H1 (cell line): ENCODE data around the gene ZNF391. TPM values are rescaled to one million over a fixed set of nuclear protein-coding genes. Genes with fewer than 3 reads are reported as not detected.

Experiments used
- CTCF ChIA-PET: fragments of 300-600 bp; sonication (Branson Sonifier 250); formaldehyde crosslinking; loops from one replicate; lab custom pipeline; 2021; ENCODE audit not compliant: partially characterized antibody; lab: Charles Lee
- POLR2A ChIA-PET: fragments of 300-600 bp; sonication (Branson Sonifier 250); formaldehyde crosslinking; loops from one replicate; lab custom pipeline; 2021; ENCODE audit warnings: inconsistent platforms; ENCODE audit not compliant: partially characterized antibody; lab: Charles Lee
- DNase-seq, 2 experiments: peaks; one replicate each; pipeline versions ENCODE4 v3.0.0 to v3.0.0-alpha.2; 2010 to 2022; ENCODE audit warnings: low spot score in 2 of 2, low read depth in 1 of 2, mixed read lengths in 1 of 2
- FAIRE-seq: peaks from 2 replicates; lab custom pipeline; 2011; peaks lifted over from hg19 to GRCh38; lab: Jason Lieb, UNC
- H2AFZ ChIP-seq: 2 replicates; pipeline ENCODE4 v1.8.1; 2012; ENCODE audit warnings: low read length, inconsistent platforms
- H2AK5ac ChIP-seq: 2 replicates; pipeline ENCODE4 v1.6.1; 2013; ENCODE audit warnings: low read depth, low read length
- H2BK120ac ChIP-seq: replicated peaks from 2 replicates; pipeline ENCODE3; 2013; ENCODE audit warnings: low read depth, low read length, inconsistent platforms
- H2BK12ac ChIP-seq: 2 replicates; pipeline ENCODE4 v1.6.1; 2013; ENCODE audit warnings: low read depth, low read length
- H2BK15ac ChIP-seq: 2 replicates; pipeline ENCODE4 v1.6.1; 2013; ENCODE audit warnings: low read length
- H2BK20ac ChIP-seq: 2 replicates; pipeline ENCODE4 v1.6.1; 2013; ENCODE audit warnings: low read length
- H2BK5ac ChIP-seq: 2 replicates; pipeline ENCODE4 v1.6.1; 2013; ENCODE audit warnings: low read depth, low read length
- H3K14ac ChIP-seq: 2 replicates; pipeline ENCODE4 v1.6.1; 2013; ENCODE audit warnings: inconsistent platforms; ENCODE audit not compliant: insufficient read length
- H3K18ac ChIP-seq: 2 replicates; pipeline ENCODE4 v1.6.1; 2013; ENCODE audit warnings: low read length; ENCODE audit errors: extremely low read depth
- H3K23ac ChIP-seq: 2 replicates; pipeline ENCODE4 v1.6.1; 2013; ENCODE audit warnings: inconsistent platforms; ENCODE audit not compliant: insufficient read length
- H3K23me2 ChIP-seq: 2 replicates; pipeline ENCODE4 v1.6.1; 2013; ENCODE audit warnings: low read depth, low read length
- H3K27ac ChIP-seq: 2 replicates; pipeline ENCODE4 v1.6.1; 2011; ENCODE audit warnings: low read depth, low read length, inconsistent platforms
- H3K27me3 ChIP-seq, 4 experiments: replicated peaks in 1 of 4; 1 replicate in 1 of 4; 2 replicates in 3 of 4; pipeline versions ENCODE4 v1.6.1 to v1.8.1; 2011 to 2013; ENCODE audit warnings: low read length in 3 of 4, mild to moderate bottlenecking in 3 of 4, inconsistent platforms in 2 of 4, mixed read lengths in 2 of 4, moderate library complexity in 1 of 4; ENCODE audit not compliant: control insufficient read depth in 3 of 4, insufficient read depth in 3 of 4; ENCODE audit errors: extremely low read depth in 1 of 4
- H3K36me3 ChIP-seq, 4 experiments: 2 replicates each; pipeline versions ENCODE4 v1.6.1 to v1.8.1; 2011 to 2013; ENCODE audit warnings: mild to moderate bottlenecking in 4 of 4, low read length in 3 of 4, moderate library complexity in 2 of 4, control low read depth in 1 of 4, inconsistent platforms in 1 of 4; ENCODE audit not compliant: insufficient read depth in 4 of 4, control insufficient read depth in 2 of 4
- H3K4ac ChIP-seq: replicated peaks from 2 replicates; pipeline ENCODE3; 2013; ENCODE audit warnings: low read length, low read depth, mixed read lengths, inconsistent platforms; ENCODE audit not compliant: insufficient read length
- H3K4me1 ChIP-seq, 4 experiments: replicated peaks in 1 of 4; 1 replicate in 1 of 4; 2 replicates in 3 of 4; pipeline versions ENCODE4 v1.6.1 to v1.8.1; 2011 to 2013; ENCODE audit warnings: low read length in 3 of 4, inconsistent platforms in 2 of 4, mixed read lengths in 1 of 4; ENCODE audit not compliant: insufficient read depth in 4 of 4, control insufficient read depth in 3 of 4
- H3K4me2 ChIP-seq, 2 experiments: 2 replicates each; pipeline versions ENCODE4 v1.6.1 to v1.8.1; 2011 to 2013; ENCODE audit warnings: low read depth in 2 of 2, low read length in 2 of 2, control low read depth in 1 of 2, inconsistent platforms in 1 of 2, mild to moderate bottlenecking in 1 of 2; ENCODE audit not compliant: insufficient read depth in 1 of 2
- H3K4me3 ChIP-seq, 4 experiments: fragments of 200-600, 300-600 bp in 1 of 4; sonication (generic), shearing (Covaris generic), sonication (Bioruptor Twin) in 1 of 4; 2 replicates each; pipeline versions ENCODE4 v1.5.1 to v1.8.1; 2011 to 2016; ENCODE audit warnings: low read length in 4 of 4, low read depth in 3 of 4, control low read depth in 2 of 4, inconsistent platforms in 2 of 4, mild to moderate bottlenecking in 2 of 4, mixed read lengths in 1 of 4, moderate library complexity in 1 of 4; ENCODE audit not compliant: insufficient read depth in 2 of 4; ENCODE audit errors: extremely low read depth in 1 of 4
- H3K56ac ChIP-seq: replicated peaks from 2 replicates; pipeline ENCODE3; 2013; ENCODE audit warnings: low read depth, mild to moderate bottlenecking, mixed read lengths, low read length, inconsistent platforms; ENCODE audit not compliant: insufficient read length
- H3K79me1 ChIP-seq: 2 replicates; pipeline ENCODE4 v1.6.1; 2013; ENCODE audit warnings: low read depth, low read length, control low read depth
- H3K79me2 ChIP-seq, 2 experiments: 2 replicates each; pipeline versions ENCODE4 v1.6.1 to v1.8.1; 2012 to 2013; ENCODE audit warnings: low read length in 2 of 2, mild to moderate bottlenecking in 2 of 2, inconsistent platforms in 1 of 2; ENCODE audit not compliant: insufficient read depth in 2 of 2, control insufficient read depth in 1 of 2
- H3K9ac ChIP-seq, 4 experiments: replicated peaks in 1 of 4; 1 replicate in 1 of 4; 2 replicates in 3 of 4; pipeline versions ENCODE4 v1.6.1 to v1.8.1; 2011 to 2013; ENCODE audit warnings: low read depth in 3 of 4, low read length in 3 of 4, control low read depth in 2 of 4, mild to moderate bottlenecking in 2 of 4, moderate library complexity in 2 of 4, inconsistent platforms in 1 of 4; ENCODE audit errors: extremely low read depth in 1 of 4
- H3K9me3 ChIP-seq, 2 experiments: 2 replicates each; pipeline versions ENCODE4 v1.6.1 to v1.8.1; 2012 to 2013; ENCODE audit warnings: mild to moderate bottlenecking in 2 of 2, moderate library complexity in 2 of 2, control low read depth in 1 of 2, inconsistent platforms in 1 of 2, low read depth in 1 of 2, low read length in 1 of 2, mixed read lengths in 1 of 2; ENCODE audit not compliant: insufficient read depth in 2 of 2
- H4K20me1 ChIP-seq, 2 experiments: replicated peaks in 1 of 2; 2 replicates each; pipeline versions ENCODE3 to v1.8.1; 2011 to 2013; ENCODE audit warnings: inconsistent platforms in 2 of 2, low read length in 2 of 2, mild to moderate bottlenecking in 1 of 2; ENCODE audit not compliant: insufficient read depth in 2 of 2, control insufficient read depth in 1 of 2
- H4K5ac ChIP-seq: 2 replicates; pipeline ENCODE4 v1.6.1; 2013; ENCODE audit warnings: low read length, low read depth, mixed read lengths, inconsistent platforms; ENCODE audit not compliant: insufficient read length
- H4K8ac ChIP-seq: 2 replicates; pipeline ENCODE4 v1.8.0; 2013; ENCODE audit warnings: mild to moderate bottlenecking, moderate library complexity, low read length, inconsistent platforms; ENCODE audit not compliant: insufficient read depth; ENCODE audit errors: extremely low read depth
- H4K91ac ChIP-seq: replicated peaks from 2 replicates; pipeline ENCODE3; 2013; ENCODE audit warnings: low read length, mixed read lengths, inconsistent platforms; ENCODE audit not compliant: insufficient read length
- ASH2L ChIP-seq: fragments of 200-600, 300-600 bp; sonication (generic); IDR thresholded peaks from one replicate; pipeline ENCODE4 v1.7.1; 2017; ENCODE audit warnings: low read length
- BCL11A ChIP-seq, 2 experiments: IDR thresholded peaks; one replicate each; pipeline ENCODE4 v1.6.1; 2011; ENCODE audit warnings: low read depth in 2 of 2, low read length in 2 of 2, mild to moderate bottlenecking in 2 of 2
- SP4 ChIP-seq: IDR thresholded peaks from 2 replicates; pipeline ENCODE4 v1.6.1; 2012; ENCODE audit warnings: low read length, inconsistent platforms
- TAF7 ChIP-seq: optimal IDR thresholded peaks from 2 replicates; pipeline ENCODE3; 2011; ENCODE audit warnings: low read depth, mild to moderate bottlenecking, inconsistent platforms, low read length, moderate library complexity, borderline replicate concordance
- TCF12 ChIP-seq: IDR thresholded peaks from 2 replicates; pipeline ENCODE4 v1.6.1; 2011; ENCODE audit warnings: low read depth, mild to moderate bottlenecking, low read length
- ZNF274 ChIP-seq: IDR thresholded peaks from 2 replicates; pipeline ENCODE4 v1.7.0; 2012; ENCODE audit warnings: low read length, borderline replicate concordance; ENCODE audit errors: extremely low read depth
- WGBS, 2 experiments: shearing (Covaris generic) in 1 of 2; methylation state at CpG; one replicate each; pipeline versions ENCODE4 v1.1.6 to v1.1.7; 2013 to 2015; ENCODE audit warnings: low lambda C conversion rate in 2 of 2, mixed read lengths in 2 of 2, inconsistent platforms in 1 of 2, low coverage in 1 of 2, missing lambda C conversion rate in 1 of 2; ENCODE audit not compliant: insufficient replicate concordance in 2 of 2, insufficient coverage in 1 of 2, insufficient read length in 1 of 2; ENCODE audit errors: extremely low coverage in 1 of 2, missing lambda C conversion rate in 1 of 2; 5-methylcytosine and 5-hydroxymethylcytosine counted together
- polyA plus RNA-seq, 7 experiments: library from polyadenylated mRNA; depleted of rRNA in 3 of 7; stranded (reverse) in 5 of 7; unstranded in 2 of 7; fragments of >200 nt in 5 of 7; fragments of 200-250 nt in 2 of 7; gene quantifications; 1 replicate in 5 of 7; 2 replicates in 1 of 7; 4 replicates in 1 of 7; pipeline versions ENCODE4 v1.2.1 to v1.2.3, GENCODE V29; 2011 to 2013; ENCODE audit warnings: missing spikeins in 2 of 7, mixed read lengths in 2 of 7
- total RNA-seq: library from RNA; stranded (reverse); fragmentation: NEBNext Ultra II Directional; extraction: Animal tissue kit (Norgen Biotek cat#: 25700); gene quantifications from 2 replicates; pipeline ENCODE4 v1.2.1, GENCODE V29; 2021

Gene ZNF391
- total and polyA plus RNA-seq, 2 of the 8 experiments (the other 6 are each of a cell fraction or from before 2014, with no cell fraction given): 4.8 to 13.0 TPM

- 75% methylated on average over 1 of the region's 1 CpG; no CpG with 5 or more reads in 1 of the 2 experiments for WGBS, 2 experiments
- POLR2A ChIA-PET: no interaction called here
- no peak for DNase-seq
- Histone ChIP-seq H2BK15ac (no peak overlapping the region), H4K5ac (no peak overlapping the region), H3K36me3 (no peaks in the 10 kb centered on the region), H4K8ac (no peak overlapping the region), H3K23ac (no peak overlapping the region), H2BK20ac (no peak overlapping the region), H3K4me2 (no peak overlapping the region), H3K9ac (no peak overlapping the region), H3K14ac (no peak overlapping the region), H3K27me3 (no peaks in the 10 kb centered on the region), H3K18ac (no peak overlapping the region), H2BK120ac (no peak overlapping the region), H4K20me1 (peaks cover 0 to 2% of the 10 kb centered on the region in 2 experiments), H3K4me1 (no peaks in the 10 kb centered on the region)
- CTCF ChIA-PET: no interaction called here
- FAIRE-seq: no peak
- TF ChIP-seq ZNF274 (no peak), ASH2L (no peak), BCL11A (IDR thresholded peaks at IDR 0.05; ENCODE audit: low read depth in 2 of 2, low read length in 2 of 2) (no peak), TCF12 (no peak), SP4 (no peak), TAF7 (no peak)
- TF ChIP-seq, all 59 proteins: peak for 0
- Histone ChIP-seq H3K4me3 (no peak overlapping the region), H3K27ac (no peak overlapping the region), H3K79me1 (no peaks in the 10 kb centered on the region), H2BK12ac (no peak overlapping the region), H3K23me2 (no peaks in the 10 kb centered on the region), H3K4ac (no peak overlapping the region), H2AK5ac (no peak overlapping the region), H3K9me3 (peaks cover 13 to 14% of the 10 kb centered on the region in 2 experiments), H2AFZ (no peak overlapping the region), H4K91ac (no peak overlapping the region), H3K56ac (no peak overlapping the region), H2BK5ac (no peak overlapping the region), H3K79me2 (no peaks in the 10 kb centered on the region)
Measured at GRCh38 chr6:27442932-27443331, 54.4 kb downstream of the ZNF391 start.
